ACC112 (cell line): Measurements from ENCODE around the gene WFDC10A.
"Not testable (repeated sequence)": the region's sequence is repeated elsewhere in the genome, so short reads cannot be mapped to it uniquely, and the experiment has no call there.

Experiments
- H2AFZ ChIP-seq: fragments of 200-600 bp; sonication (generic); one replicate; pipeline ENCODE4 v1.6.0; 2017; ENCODE audit warnings: antibody characterized with exemption, low read length; ENCODE audit not compliant: unreplicated experiment
- H3K27ac ChIP-seq: fragments of 200-600 bp; sonication (generic); 2 replicates; pipeline ENCODE4 v1.5.1; 2014; ENCODE audit warnings: low read depth, mild to moderate bottlenecking, antibody characterized with exemption, low read length, moderate library complexity
- H3K27me3 ChIP-seq: fragments of 200-600 bp; sonication (generic); 2 replicates; pipeline ENCODE4 v1.6.1; 2014; ENCODE audit warnings: mild to moderate bottlenecking, antibody characterized with exemption, low read length, moderate library complexity, mixed read lengths; ENCODE audit not compliant: insufficient read depth
- H3K36me3 ChIP-seq: fragments of 200-600 bp; sonication (generic); 2 replicates; pipeline ENCODE4 v1.6.1; 2016; ENCODE audit warnings: mild to moderate bottlenecking, antibody characterized with exemption, low read length, moderate library complexity, mixed read lengths; ENCODE audit not compliant: insufficient read depth
- H3K4me1 ChIP-seq: fragments of 200-600 bp; sonication (generic); one replicate; pipeline ENCODE4 v1.6.1; 2016; ENCODE audit warnings: low read length, mixed read lengths; ENCODE audit not compliant: insufficient read depth, unreplicated experiment, control insufficient read depth
- H3K4me3 ChIP-seq: fragments of 200-600 bp; sonication (generic); 2 replicates; pipeline ENCODE4 v1.5.1; 2014; ENCODE audit warnings: mild to moderate bottlenecking, low read depth, low read length
- H3K79me2 ChIP-seq: fragments of 200-600 bp; sonication (generic); one replicate; pipeline ENCODE4 v1.6.0; 2016; ENCODE audit warnings: low read length; ENCODE audit not compliant: control insufficient read depth, unreplicated experiment, insufficient read depth

The WFDC10A gene

DNA sequence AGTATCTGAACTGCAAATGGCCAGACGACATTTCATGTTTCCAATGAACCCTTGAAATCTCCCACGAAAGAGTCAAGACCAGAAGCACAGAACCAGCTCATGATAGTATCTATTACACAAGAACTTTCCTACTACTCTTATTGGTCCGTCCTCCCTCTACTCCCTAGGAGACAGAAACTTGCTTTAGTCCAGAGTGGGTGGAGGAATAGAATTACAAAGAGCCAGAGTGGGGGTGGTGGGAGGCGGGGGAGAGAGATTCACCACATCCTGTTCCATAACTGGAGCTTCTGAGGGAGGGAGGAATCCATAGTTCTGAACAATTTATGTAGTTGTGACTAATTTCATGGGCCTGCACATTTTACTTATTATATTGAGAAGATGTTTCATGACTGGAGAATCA, 18.5 kb upstream of the WFDC10A start:
- no peaks in the 10 kb centered on the region for H3K79me2 ChIP-seq
- H3K36me3 ChIP-seq, result no peaks in the 10 kb centered on the region
- H3K27ac ChIP-seq, result peak overlapping the region; percentile 20
- no peaks in the 10 kb centered on the region for H3K27me3 ChIP-seq
- peak overlapping the region; percentile 12 for H2AFZ ChIP-seq
- no peak overlapping the region for H3K4me3 ChIP-seq
- H3K4me1 ChIP-seq, result peaks cover 12% of the 10 kb centered on the region

GRCh38 chr20:45612314-45612713, 17.2 kb upstream of the WFDC10A start:
- H2AFZ ChIP-seq, result no peak overlapping the region

DNA sequence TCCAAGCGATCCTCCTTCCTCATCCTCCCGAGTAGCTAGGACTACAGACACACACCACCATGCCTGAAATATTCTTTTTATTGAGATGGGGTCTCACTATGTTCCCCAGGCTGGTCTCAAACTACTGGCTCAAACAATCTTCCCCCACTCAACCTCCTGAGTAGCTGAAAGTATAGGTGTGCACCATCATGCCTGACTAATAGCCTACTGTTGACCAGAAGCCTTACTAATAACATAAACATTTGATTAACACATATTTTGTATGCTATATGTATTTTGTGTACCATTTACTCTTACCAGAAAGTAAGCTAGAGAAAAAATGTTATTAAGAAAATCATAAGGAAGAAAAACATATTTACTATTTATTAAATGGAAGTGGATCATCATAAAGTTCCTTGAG, 11.9 kb upstream of the WFDC10A start:
- Histone ChIP-seq H3K27me3 (no peaks in the 10 kb centered on the region), H3K4me3 (no peak overlapping the region), H3K27ac (no peak overlapping the region), H2AFZ (no peak overlapping the region), H3K36me3 (no peaks in the 10 kb centered on the region), H3K4me1 (no peaks in the 10 kb centered on the region), H3K79me2 (no peaks in the 10 kb centered on the region)

More at GRCh38 chr20:45612314-45612713, 17.2 kb upstream of the WFDC10A start:
- Histone ChIP-seq H3K27ac (no peak overlapping the region), H3K36me3 (no peaks in the 10 kb centered on the region), H3K79me2 (no peaks in the 10 kb centered on the region), H3K4me3 (no peak overlapping the region), H3K4me1 (peaks cover 12% of the 10 kb centered on the region), H3K27me3 (no peaks in the 10 kb centered on the region)

DNA sequence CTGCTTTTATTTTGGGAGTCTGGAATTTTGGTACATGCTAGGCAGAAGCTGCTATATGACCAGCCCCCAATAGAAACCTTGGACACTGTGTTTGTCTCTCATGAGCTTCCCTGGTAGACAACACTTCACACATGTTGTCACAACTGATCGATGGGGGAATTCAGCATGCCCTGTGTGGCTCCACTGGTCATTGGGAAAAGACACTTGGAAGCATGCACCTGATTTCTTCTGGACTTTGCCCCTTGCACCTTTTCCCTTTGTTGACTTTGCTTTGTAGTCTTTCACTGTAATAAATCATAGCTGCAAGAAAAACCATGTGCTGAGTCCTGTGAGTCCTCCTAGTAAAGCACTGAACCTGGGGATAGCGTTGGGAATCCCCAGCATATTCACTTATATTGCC, 7.9 kb upstream of the WFDC10A start:
- H3K36me3 ChIP-seq, result no peaks in the 10 kb centered on the region
- no peak overlapping the region for H3K27ac ChIP-seq
- H3K4me3 ChIP-seq, result no peak overlapping the region
- H3K27me3 ChIP-seq, result peaks cover 3% of the 10 kb centered on the region; the same call in 1 of the 2 replicates
- H3K79me2 ChIP-seq, result no peaks in the 10 kb centered on the region
- no peak overlapping the region for H2AFZ ChIP-seq
- no peaks in the 10 kb centered on the region for H3K4me1 ChIP-seq

- no peaks in the 10 kb centered on the region for H3K4me1 ChIP-seq
Measured at GRCh38 chr20:45626540-45626939, 3.0 kb upstream of the WFDC10A start.

DNA sequence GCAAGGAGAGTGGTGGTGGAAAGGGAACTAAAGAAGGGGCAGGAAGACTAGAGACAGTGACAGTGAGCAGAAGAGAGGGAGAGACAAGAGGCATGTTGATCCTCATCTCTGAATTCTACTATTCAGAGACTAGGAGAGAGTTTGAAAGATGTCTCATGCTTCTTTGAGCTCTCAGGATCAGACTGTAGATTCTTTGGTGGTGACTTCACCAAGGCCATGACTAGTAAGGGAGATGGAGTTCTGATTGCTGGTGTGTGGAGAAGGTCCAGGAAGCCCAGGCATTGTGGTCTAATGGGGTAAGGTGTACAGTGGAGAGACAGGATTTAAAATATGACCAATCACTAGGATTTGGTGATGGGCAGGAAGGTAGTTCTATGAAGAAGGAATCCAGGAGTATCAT, 832 bp downstream of the WFDC10A start:
- no peaks in the 10 kb centered on the region for H3K4me1 ChIP-seq
- H3K79me2 ChIP-seq, result no peaks in the 10 kb centered on the region

More at GRCh38 chr20:45626540-45626939, 3.0 kb upstream of the WFDC10A start:
- Histone ChIP-seq H3K27me3 (peaks cover 10% of the 10 kb centered on the region), H3K36me3 (no peaks in the 10 kb centered on the region), H3K4me3 (no peak overlapping the region), H3K79me2 (no peaks in the 10 kb centered on the region), H3K27ac (no peak overlapping the region), H2AFZ (no peak overlapping the region)

DNA sequence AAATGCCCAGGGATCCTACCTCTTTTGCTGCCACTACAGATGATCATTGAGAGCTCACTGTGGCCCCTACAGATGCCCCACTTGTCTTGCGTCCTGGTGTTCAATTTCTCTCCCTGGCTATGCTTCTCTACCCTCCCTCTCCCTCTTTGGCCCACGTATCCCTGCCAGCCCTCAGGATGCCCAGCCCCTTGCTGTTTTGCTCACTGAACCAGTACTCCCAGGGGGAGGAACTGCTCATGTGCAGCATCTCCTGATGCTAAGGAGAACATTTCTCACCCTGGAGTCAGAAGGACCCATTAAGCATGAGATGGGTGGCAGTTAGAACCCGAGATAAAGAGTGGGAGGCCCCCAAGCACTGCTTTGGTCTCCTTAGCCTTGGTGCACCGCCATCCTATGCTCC, 1.6 kb downstream of the WFDC10A start, which contains the start of gene WFDC9:
TSS of gene WFDC9 (minus strand) at position 101 of the 400 bp plus-strand sequence. CDS start 21,103 bp downstream, outside the sequence.
- Histone ChIP-seq H3K4me1 (no peaks in the 10 kb centered on the region), H3K27ac (no peak within 1 kb of the TSS), H3K4me3 (no peak within 1 kb of the TSS), H2AFZ (no peak within 1 kb of the TSS), H3K36me3 (no peaks in the 10 kb centered on the region), H3K27me3 (peaks cover 21% of the 10 kb centered on the region), H3K79me2 (no peaks in the 10 kb centered on the region)

More for the DNA sequence above, 832 bp downstream of the WFDC10A start:
- H3K4me3 ChIP-seq, result no peak overlapping the region
- H3K27ac ChIP-seq, result no peak overlapping the region
- H3K36me3 ChIP-seq, result no peaks in the 10 kb centered on the region
- H2AFZ ChIP-seq, result no peak overlapping the region
- H3K27me3 ChIP-seq, result peaks cover 21% of the 10 kb centered on the region

DNA sequence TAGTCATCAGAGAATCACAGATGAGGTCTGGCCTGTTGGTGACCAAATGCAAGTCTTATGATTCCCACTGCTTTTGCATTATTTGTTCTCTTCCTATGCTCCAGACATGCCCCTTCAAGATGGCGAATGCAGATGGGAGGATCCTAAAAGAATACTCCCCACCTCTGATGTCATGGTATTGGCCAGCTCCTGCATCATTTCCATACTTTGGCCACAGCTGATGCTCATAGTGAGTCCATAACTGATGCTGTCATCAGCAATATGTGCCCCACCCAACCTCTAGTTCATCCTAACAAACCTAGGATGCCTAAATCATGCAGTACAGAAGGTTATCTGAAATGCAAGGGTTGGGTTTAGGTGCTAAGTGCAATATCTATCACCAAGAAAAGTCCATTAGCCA, 7.0 kb downstream of the WFDC10A start:
- Histone ChIP-seq H3K4me1 (no peaks in the 10 kb centered on the region), H3K27ac (no peak overlapping the region), H3K36me3 (no peaks in the 10 kb centered on the region), H3K27me3 (peaks cover 11% of the 10 kb centered on the region; the same call in 1 of the 2 replicates), H3K4me3 (no peak overlapping the region), H3K79me2 (no peaks in the 10 kb centered on the region), H2AFZ (no peak overlapping the region)

- H2AFZ ChIP-seq, result no peak overlapping the region
- H3K4me3 ChIP-seq, result no peak overlapping the region
- H3K36me3 ChIP-seq, result no peaks in the 10 kb centered on the region
- no peak overlapping the region for H3K27ac ChIP-seq
- no peaks in the 10 kb centered on the region for H3K27me3 ChIP-seq
- no peaks in the 10 kb centered on the region for H3K4me1 ChIP-seq
- no peaks in the 10 kb centered on the region for H3K79me2 ChIP-seq
Measured at GRCh38 chr20:45639687-45640086, 10.1 kb downstream of the WFDC10A start.

GRCh38 chr20:45641076-45641475, 11.5 kb downstream of the WFDC10A start:
- H3K4me3 ChIP-seq, H3K27ac ChIP-seq, H3K79me2 ChIP-seq, H3K4me1 ChIP-seq, H2AFZ ChIP-seq, H3K36me3 ChIP-seq, H3K27me3 ChIP-seq: not testable (repeated sequence)

DNA sequence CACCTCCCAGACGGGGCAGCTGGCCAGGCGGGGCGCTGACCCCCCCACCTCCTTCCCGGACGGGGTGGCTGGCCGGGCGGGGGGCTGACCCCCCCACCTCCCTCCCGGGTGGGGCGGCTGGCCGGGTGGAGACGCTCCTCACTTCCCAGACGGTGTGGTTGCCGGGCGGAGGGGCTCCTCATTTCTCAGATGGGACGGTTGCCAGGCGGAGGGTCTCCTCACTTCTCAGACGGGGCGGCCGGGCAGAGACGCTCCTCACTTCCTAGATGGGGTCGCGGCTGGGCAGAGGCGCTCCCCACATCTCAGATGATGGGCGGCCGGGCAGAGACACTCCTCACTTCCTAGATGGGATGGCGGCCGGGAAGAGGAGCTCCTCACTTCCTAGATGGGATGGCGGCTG, 16.3 kb downstream of the WFDC10A start:
- H3K27ac ChIP-seq, H2AFZ ChIP-seq, H3K4me1 ChIP-seq, H3K4me3 ChIP-seq, H3K27me3 ChIP-seq, H3K79me2 ChIP-seq, H3K36me3 ChIP-seq: not testable (repeated sequence)
